Measurements from ENCODE around the gene CNBP.
"Not testable (repeated sequence)": the region's sequence is repeated elsewhere in the genome, so short reads cannot be mapped to it uniquely, and the experiment has no call there.

The CNBP gene

DNA sequence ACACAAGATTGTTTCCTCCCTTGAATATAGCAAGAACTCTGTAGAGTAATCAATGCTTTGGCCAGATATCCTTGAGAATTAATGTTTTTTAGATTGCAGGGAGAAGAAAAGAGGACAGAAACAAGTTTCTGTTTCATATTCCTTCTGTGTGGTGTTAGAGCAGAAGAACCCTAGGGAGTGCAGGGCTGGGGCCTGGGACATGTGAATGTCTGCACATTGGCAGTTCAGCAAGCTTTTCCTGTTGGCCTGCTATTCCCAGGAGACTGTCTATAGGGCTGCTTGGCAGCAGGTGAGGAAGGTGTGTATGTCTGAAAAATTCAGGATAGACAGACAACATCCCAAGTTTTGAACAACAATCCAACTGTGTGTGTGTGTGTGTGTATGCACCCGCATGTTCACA is 13.6 kb upstream of the CNBP start (continued):
- TF ChIP-seq, protein P1, sequence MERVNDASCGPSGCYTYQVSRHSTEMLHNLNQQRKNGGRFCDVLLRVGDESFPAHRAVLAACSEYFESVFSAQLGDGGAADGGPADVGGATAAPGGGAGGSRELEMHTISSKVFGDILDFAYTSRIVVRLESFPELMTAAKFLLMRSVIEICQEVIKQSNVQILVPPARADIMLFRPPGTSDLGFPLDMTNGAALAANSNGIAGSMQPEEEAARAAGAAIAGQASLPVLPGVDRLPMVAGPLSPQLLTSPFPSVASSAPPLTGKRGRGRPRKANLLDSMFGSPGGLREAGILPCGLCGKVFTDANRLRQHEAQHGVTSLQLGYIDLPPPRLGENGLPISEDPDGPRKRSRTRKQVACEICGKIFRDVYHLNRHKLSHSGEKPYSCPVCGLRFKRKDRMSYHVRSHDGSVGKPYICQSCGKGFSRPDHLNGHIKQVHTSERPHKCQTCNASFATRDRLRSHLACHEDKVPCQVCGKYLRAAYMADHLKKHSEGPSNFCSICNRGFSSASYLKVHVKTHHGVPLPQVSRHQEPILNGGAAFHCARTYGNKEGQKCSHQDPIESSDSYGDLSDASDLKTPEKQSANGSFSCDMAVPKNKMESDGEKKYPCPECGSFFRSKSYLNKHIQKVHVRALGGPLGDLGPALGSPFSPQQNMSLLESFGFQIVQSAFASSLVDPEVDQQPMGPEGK (CRISPR knock-in tag; IDR thresholded peaks at IDR 0.05; ENCODE audit: borderline replicate concordance): no peak
- no peak for TF ChIP-seq OSR1 (CRISPR knock-in tag; IDR thresholded peaks at IDR 0.05)
- no peak for TF ChIP-seq ARNTL (CRISPR knock-in tag; IDR thresholded peaks at IDR 0.05; ENCODE audit: borderline replicate concordance, low read depth)
- no peak for TF ChIP-seq ZC3H10 (CRISPR knock-in tag; IDR thresholded peaks at IDR 0.05)
- TF ChIP-seq ZNF8 (CRISPR knock-in tag; IDR thresholded peaks at IDR 0.05): no peak
- TF ChIP-seq ESRRG (CRISPR knock-in tag; IDR thresholded peaks at IDR 0.05): no peak
- no peak for TF ChIP-seq ZNF565 (CRISPR knock-in tag; conservative IDR thresholded peaks at IDR 0.05; ENCODE audit: low read depth)
- no peak for TF ChIP-seq RARB (CRISPR knock-in tag; IDR thresholded peaks at IDR 0.05)
- no peak for TF ChIP-seq GLIS3 (CRISPR knock-in tag; IDR thresholded peaks at IDR 0.05)
- TF ChIP-seq, protein P2, sequence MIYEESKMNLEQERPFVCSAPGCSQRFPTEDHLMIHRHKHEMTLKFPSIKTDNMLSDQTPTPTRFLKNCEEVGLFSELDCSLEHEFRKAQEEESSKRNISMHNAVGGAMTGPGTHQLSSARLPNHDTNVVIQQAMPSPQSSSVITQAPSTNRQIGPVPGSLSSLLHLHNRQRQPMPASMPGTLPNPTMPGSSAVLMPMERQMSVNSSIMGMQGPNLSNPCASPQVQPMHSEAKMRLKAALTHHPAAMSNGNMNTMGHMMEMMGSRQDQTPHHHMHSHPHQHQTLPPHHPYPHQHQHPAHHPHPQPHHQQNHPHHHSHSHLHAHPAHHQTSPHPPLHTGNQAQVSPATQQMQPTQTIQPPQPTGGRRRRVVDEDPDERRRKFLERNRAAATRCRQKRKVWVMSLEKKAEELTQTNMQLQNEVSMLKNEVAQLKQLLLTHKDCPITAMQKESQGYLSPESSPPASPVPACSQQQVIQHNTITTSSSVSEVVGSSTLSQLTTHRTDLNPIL (CRISPR knock-in tag; IDR thresholded peaks at IDR 0.05; ENCODE audit: low read depth): no peak

DNA sequence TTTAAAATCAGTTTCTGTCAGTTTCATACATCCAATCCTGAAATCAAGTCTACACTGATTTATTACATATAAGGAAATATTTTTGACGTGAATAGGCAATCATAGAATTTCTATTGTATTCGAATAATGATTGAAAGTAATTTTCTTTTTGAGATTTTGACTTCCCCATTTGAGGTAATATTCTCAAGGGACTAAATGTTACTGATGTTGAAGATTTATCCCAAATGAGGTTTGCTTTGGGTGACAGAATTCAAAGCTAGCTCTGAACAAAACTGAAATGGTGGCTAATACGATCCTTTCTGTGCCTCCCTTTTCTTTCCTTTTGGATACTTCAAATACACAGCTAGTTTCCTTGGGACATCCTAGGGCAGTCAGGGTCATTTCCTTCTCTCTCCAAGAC is 12.9 kb upstream of the CNBP start:
- no peak for ATAC-seq
- TF ChIP-seq ZNF70 (CRISPR knock-in tag; IDR thresholded peaks at IDR 0.05): no peak
- no peak for TF ChIP-seq SNAI2 (CRISPR knock-in tag; IDR thresholded peaks at IDR 0.05)
- no peak for TF ChIP-seq OSR1 (CRISPR knock-in tag; IDR thresholded peaks at IDR 0.05)
- no peak for TF ChIP-seq ZC3H10 (CRISPR knock-in tag; IDR thresholded peaks at IDR 0.05)

DNA sequence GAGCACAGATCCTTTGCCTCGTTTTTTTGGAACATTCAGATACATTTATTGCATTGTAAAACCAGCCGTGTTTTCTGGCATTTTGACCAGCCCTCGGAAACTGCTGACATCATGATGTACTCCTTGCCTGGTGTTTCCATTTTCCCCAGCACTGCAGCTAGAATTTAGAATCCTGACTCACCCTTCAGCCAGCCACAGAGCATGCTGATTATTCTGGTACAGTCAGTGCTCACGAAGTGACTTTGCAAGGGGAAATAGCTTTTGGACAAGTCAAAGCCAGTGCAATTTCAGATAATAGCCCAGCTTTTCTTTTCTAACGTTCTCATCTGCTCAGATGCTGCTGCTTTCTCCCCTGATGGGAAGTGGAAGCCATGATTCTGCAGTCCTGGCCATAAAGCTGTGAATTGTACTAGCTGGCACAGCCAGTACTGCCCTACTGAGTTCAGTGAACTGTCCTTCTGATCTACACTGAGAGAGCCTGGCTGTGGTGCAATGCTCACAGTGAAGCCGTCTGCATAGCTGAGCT is 12.1 kb upstream of the CNBP start:
- TF ChIP-seq, protein P3, sequence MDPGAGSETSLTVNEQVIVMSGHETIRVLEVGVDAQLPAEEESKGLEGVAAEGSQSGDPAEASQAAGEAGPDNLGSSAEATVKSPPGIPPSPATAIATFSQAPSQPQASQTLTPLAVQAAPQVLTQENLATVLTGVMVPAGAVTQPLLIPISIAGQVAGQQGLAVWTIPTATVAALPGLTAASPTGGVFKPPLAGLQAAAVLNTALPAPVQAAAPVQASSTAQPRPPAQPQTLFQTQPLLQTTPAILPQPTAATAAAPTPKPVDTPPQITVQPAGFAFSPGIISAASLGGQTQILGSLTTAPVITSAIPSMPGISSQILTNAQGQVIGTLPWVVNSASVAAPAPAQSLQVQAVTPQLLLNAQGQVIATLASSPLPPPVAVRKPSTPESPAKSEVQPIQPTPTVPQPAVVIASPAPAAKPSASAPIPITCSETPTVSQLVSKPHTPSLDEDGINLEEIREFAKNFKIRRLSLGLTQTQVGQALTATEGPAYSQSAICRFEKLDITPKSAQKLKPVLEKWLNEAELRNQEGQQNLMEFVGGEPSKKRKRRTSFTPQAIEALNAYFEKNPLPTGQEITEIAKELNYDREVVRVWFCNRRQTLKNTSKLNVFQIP (CRISPR knock-in tag; IDR thresholded peaks at IDR 0.05; ENCODE audit: borderline replicate concordance, low read depth): no peak
- TF ChIP-seq ZFP30 (CRISPR knock-in tag; IDR thresholded peaks at IDR 0.05): 0 out of 2 replicates have a peak, but pooled peaks have one; percentile 18

DNA sequence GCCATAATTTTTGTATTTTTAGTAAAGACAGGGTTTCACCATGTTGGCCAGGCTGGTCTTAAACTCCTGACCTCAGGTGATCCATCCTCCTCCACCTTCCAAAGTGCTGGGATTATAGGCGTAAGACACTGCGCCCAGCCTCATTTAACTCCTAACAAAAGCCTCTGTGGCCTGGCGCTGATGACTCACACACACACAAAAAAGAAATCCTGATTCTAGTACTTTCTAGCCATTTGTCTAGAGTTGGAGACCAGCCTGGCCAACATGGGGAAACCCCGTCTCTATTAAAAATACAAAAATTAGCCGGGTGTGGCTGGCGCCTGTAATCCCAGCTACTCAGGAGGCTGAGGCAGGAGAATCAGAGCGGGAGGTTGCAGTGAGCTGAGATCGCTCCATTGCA is 6.1 kb upstream of the CNBP start:
- not testable (repeated sequence) for ATAC-seq

More for the DNA sequence above, 12.1 kb upstream of the CNBP start:
- peak; percentile 99 for ATAC-seq

DNA sequence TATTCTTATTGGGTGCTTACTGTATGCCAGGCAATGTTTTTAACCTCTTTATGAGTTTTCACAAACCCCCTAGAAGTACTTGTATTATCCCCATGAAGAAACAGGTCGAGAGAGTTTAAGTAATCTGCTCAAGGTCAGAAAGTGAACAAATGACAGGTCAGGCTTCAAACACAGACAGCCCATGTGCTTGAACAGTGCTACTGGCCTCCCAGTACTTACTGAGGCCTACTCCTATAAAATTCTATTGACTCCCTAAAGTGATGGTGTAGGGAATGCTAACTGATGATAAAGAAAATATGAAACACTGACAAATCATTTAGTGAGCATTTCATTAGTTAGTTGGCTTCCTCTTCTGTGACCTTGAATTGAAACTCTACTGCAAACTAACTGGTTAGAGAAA is 4.2 kb upstream of the CNBP start:
- no peak for TF ChIP-seq RARB (CRISPR knock-in tag; IDR thresholded peaks at IDR 0.05)
- no peak for TF ChIP-seq SNAI2 (CRISPR knock-in tag; IDR thresholded peaks at IDR 0.05)
- no peak for TF ChIP-seq ZNF8 (CRISPR knock-in tag; IDR thresholded peaks at IDR 0.05)
- TF ChIP-seq, protein P2 (CRISPR knock-in tag; IDR thresholded peaks at IDR 0.05; ENCODE audit: low read depth): no peak
- TF ChIP-seq ZNF565 (CRISPR knock-in tag; conservative IDR thresholded peaks at IDR 0.05; ENCODE audit: low read depth): no peak
- ATAC-seq: no peak

DNA sequence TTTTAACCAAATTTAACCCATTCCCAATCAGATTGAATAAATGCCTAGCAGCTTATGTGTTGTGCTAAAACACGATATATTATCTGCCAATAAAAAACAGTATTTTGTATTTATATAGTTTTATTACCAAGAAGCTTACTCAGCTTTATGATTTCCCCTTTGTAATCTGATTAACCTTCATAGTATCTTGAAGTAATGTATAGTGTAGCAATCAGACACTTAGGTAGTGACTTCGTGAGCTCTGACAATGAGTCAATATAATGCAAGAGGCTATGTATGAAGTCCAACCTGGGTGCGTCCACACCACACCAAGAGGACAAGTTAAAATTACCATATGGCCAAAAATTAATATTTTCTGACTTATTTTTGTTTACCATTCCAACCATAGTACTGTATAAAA is 2.1 kb upstream of the CNBP start:
- no peak for ATAC-seq
- TF ChIP-seq ZFP3 (CRISPR knock-in tag; IDR thresholded peaks at IDR 0.05): no peak

DNA sequence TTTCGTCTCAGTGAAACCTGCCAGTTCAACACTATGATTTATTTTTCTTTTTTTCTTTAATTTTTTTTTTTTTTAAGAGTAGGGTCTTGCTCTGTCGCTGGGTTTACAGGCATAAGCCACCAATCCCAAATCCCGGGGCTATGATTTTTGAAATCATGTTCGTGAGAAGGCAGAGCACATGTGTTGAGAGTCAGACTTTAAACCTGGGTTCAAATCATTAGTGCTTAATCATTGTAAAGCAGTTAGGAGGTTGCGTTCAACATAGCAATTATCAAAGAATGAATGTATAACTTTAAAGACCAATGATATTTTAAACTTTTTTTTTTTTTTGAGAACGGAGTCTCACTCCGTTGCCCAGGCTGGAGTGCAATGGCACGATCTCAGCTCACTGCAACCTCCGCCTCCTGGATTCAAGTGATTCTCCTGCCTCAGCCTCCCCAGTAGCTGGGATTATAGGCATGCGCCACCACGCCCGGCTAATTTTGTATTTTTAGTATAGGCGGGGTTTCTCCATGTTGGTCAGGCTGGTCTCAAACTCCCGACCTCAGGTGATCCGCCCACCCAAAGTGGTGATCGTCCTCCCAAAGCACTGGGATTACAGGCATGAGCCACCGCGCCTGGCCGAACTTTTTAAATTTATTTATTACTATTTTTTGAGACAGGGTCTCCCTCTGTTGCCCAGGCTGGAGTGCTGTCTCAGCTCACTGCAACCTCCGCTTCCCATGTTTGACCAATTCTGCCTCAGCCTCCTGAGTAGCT is 1.3 kb upstream of the CNBP start:
- not testable (repeated sequence) for ATAC-seq

Measured in SK-N-SH treated with all-trans-retinoic acid at 6 μM for 48 hours (cell line).